ENCODE results near the gene KSR2. TPM values are rescaled to one million over a fixed set of nuclear protein-coding genes. Genes with fewer than 3 reads are reported as not detected.
A peak's percentile ranks its signal among the peaks of the same experiment; 100 is the strongest.

KSR2 gene
- total and polyA plus RNA-seq, 2 donors (not counting 3 experiments of a cell fraction or from before 2014, with no cell fraction given) = 2.1 to 5.2 TPM

DNA sequence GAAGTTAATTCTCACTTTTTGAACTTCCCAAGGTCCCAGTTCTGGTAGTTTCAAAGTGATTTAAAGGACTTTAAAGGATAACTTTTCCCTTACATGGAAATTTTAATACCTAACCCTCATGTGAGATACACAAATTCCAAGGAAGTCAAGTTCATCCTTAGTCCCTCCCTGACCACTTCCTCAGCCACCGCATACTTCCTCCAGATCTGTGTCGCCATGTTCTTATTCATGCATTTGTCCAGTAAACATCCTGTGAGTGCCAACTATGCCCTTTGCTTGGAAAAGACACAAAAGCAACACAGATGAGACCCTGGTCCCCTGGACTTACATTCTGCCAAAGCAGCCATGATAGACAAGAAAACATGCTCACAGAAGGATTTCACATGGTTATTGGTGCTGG is 206.6 kb downstream of the KSR2 start:
- H4K20me1 ChIP-seq (replicated peaks; ENCODE audit: control insufficient read depth, extremely low read depth, insufficient read depth, low read length) = no peaks in the 10 kb centered on the region
- dilution Hi-C loops (cut with MboI; ENCODE audit: extremely low pct_ligation_motif_present, low sequenced_read_pairs) = no loop called here
- H3K4me1 ChIP-seq (ENCODE audit: control insufficient read depth, extremely low read depth, insufficient read depth, low read length) = peaks cover 8% of the 10 kb centered on the region
- no peaks in the 10 kb centered on the region for H3K9me1 ChIP-seq (replicated peaks; ENCODE audit: control insufficient read depth, extremely low read depth, insufficient read depth, low read length)
- peak; percentile 73 for FAIRE-seq
- no peak overlapping the region for H3K27ac ChIP-seq (ENCODE audit: insufficient read depth, low read depth, low read length)
- H3K79me2 ChIP-seq (ENCODE audit: control insufficient read depth, insufficient read depth, low read length) = no peaks in the 10 kb centered on the region
- H3K9ac ChIP-seq (replicated peaks; ENCODE audit: extremely low read depth, insufficient read depth, low read length) = no peak overlapping the region
- H3K27me3 ChIP-seq (ENCODE audit: control insufficient read depth in 2 of 2, insufficient read depth in 2 of 2, low read length in 2 of 2) = no peaks in the 10 kb centered on the region
- H2AFZ ChIP-seq (ENCODE audit: low read depth, low read length) = peak overlapping the region; percentile 67
- no peak for TF ChIP-seq POLR2A (IDR thresholded peaks at IDR 0.05; ENCODE audit: low read depth, low read length)
- TF ChIP-seq POLR2AphosphoS5 (IDR thresholded peaks at IDR 0.05; ENCODE audit: insufficient read depth, low read depth, low read length) = peak; percentile 62
- peak; percentile 65 for TF ChIP-seq FOS (IDR thresholded peaks at IDR 0.05; ENCODE audit: borderline replicate concordance, insufficient read depth, low read length)
- peak; percentile 28 for TF ChIP-seq GATA2 (IDR thresholded peaks at IDR 0.05; ENCODE audit: insufficient read depth, insufficient read length, low read depth, low read length)
- H3K36me3 ChIP-seq (ENCODE audit: control insufficient read depth in 2 of 2, extremely low read depth in 1 of 2, insufficient read depth in 2 of 2, low read length in 2 of 2) = no peaks in the 10 kb centered on the region
- no TSS peak for BruUV-seq (replicated peaks)
- DNase-seq (ENCODE audit: low read depth, low spot score) = peak; percentile 40
- CTCF ChIA-PET = no interaction called here
- POLR2A ChIA-PET = no interaction called here
- intact Hi-C loops (cut with micrococcal nuclease) = no loop called here
- peak overlapping the region; percentile 8 for H3K4me2 ChIP-seq (ENCODE audit: insufficient read depth, low read length)
- H3K4me3 ChIP-seq (replicated peaks in 1 of 3; ENCODE audit: insufficient read depth in 1 of 3, low read depth in 1 of 3, low read length in 3 of 3) = no peak overlapping the region
- peaks cover 1% of the 10 kb centered on the region for H3K9me3 ChIP-seq (replicated peaks; ENCODE audit: control insufficient read depth, insufficient read depth, low read length)

- intact Hi-C loops (cut with micrococcal nuclease) = no loop called here
Observed at GRCh38 chr12:117761528-117762100, 207.2 kb downstream of the KSR2 start.

More at GRCh38 chr12:117761528-117762100, 207.2 kb downstream of the KSR2 start:
- no peaks in the 10 kb centered on the region for H3K27me3 ChIP-seq (ENCODE audit: control insufficient read depth in 2 of 2, insufficient read depth in 2 of 2, low read length in 2 of 2)
- TF ChIP-seq MYC (IDR thresholded peaks at IDR 0.05; ENCODE audit: low read depth, low read length) = no peak
- no peak for TF ChIP-seq GATA2 (IDR thresholded peaks at IDR 0.05; ENCODE audit: insufficient read depth, insufficient read length, low read depth, low read length)
- no peak for TF ChIP-seq FOS (IDR thresholded peaks at IDR 0.05; ENCODE audit: borderline replicate concordance, insufficient read depth, low read length)
- TF ChIP-seq, protein P1, sequence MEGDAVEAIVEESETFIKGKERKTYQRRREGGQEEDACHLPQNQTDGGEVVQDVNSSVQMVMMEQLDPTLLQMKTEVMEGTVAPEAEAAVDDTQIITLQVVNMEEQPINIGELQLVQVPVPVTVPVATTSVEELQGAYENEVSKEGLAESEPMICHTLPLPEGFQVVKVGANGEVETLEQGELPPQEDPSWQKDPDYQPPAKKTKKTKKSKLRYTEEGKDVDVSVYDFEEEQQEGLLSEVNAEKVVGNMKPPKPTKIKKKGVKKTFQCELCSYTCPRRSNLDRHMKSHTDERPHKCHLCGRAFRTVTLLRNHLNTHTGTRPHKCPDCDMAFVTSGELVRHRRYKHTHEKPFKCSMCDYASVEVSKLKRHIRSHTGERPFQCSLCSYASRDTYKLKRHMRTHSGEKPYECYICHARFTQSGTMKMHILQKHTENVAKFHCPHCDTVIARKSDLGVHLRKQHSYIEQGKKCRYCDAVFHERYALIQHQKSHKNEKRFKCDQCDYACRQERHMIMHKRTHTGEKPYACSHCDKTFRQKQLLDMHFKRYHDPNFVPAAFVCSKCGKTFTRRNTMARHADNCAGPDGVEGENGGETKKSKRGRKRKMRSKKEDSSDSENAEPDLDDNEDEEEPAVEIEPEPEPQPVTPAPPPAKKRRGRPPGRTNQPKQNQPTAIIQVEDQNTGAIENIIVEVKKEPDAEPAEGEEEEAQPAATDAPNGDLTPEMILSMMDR (IDR thresholded peaks at IDR 0.05; ENCODE audit: extremely low read depth in 1 of 2, insufficient read depth in 1 of 2, low read depth in 1 of 2, low read length in 2 of 2) = no peak
- TF ChIP-seq, protein P2, sequence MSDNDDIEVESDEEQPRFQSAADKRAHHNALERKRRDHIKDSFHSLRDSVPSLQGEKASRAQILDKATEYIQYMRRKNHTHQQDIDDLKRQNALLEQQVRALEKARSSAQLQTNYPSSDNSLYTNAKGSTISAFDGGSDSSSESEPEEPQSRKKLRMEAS (IDR thresholded peaks at IDR 0.05; ENCODE audit: insufficient read depth, insufficient read length) = no peak
- no peak for TF ChIP-seq POLR2A (IDR thresholded peaks at IDR 0.05; ENCODE audit: low read depth, low read length)
- no peak for TF ChIP-seq POLR2AphosphoS5 (IDR thresholded peaks at IDR 0.05; ENCODE audit: insufficient read depth, low read depth, low read length)
- no peak for TF ChIP-seq JUN (IDR thresholded peaks at IDR 0.05; ENCODE audit: borderline replicate concordance, insufficient read depth, insufficient read length, low read depth)
- TF ChIP-seq EZH2 (IDR thresholded peaks at IDR 0.05; ENCODE audit: borderline replicate concordance, low read depth, low read length, severe bottlenecking) = no peak
- no peaks in the 10 kb centered on the region for H3K36me3 ChIP-seq (ENCODE audit: control insufficient read depth in 2 of 2, extremely low read depth in 1 of 2, insufficient read depth in 2 of 2, low read length in 2 of 2)
- peak overlapping the region; percentile 8 for H3K4me2 ChIP-seq (ENCODE audit: insufficient read depth, low read length)
- dilution Hi-C loops (cut with MboI; ENCODE audit: extremely low pct_ligation_motif_present, low sequenced_read_pairs) = no loop called here
- no peaks in the 10 kb centered on the region for H3K9me1 ChIP-seq (replicated peaks; ENCODE audit: control insufficient read depth, extremely low read depth, insufficient read depth, low read length)
- H3K9me3 ChIP-seq (replicated peaks; ENCODE audit: control insufficient read depth, insufficient read depth, low read length) = peaks cover 1% of the 10 kb centered on the region
- H3K79me2 ChIP-seq (ENCODE audit: control insufficient read depth, insufficient read depth, low read length) = no peaks in the 10 kb centered on the region
- DNase-seq (ENCODE audit: low read depth, low spot score) (no peak), FAIRE-seq (no peak)
- H3K4me3 ChIP-seq (replicated peaks in 1 of 3; ENCODE audit: insufficient read depth in 1 of 3, low read depth in 1 of 3, low read length in 3 of 3) = no peak overlapping the region
- POLR2A ChIA-PET = no interaction called here
- H4K20me1 ChIP-seq (replicated peaks; ENCODE audit: control insufficient read depth, extremely low read depth, insufficient read depth, low read length) = no peaks in the 10 kb centered on the region
- no TSS peak for BruUV-seq (replicated peaks)
- CTCF ChIA-PET = no interaction called here
- H2AFZ ChIP-seq (ENCODE audit: low read depth, low read length) = no peak overlapping the region
- no peak overlapping the region for H3K9ac ChIP-seq (replicated peaks; ENCODE audit: extremely low read depth, insufficient read depth, low read length)
- H3K27ac ChIP-seq (ENCODE audit: insufficient read depth, low read depth, low read length) = no peak overlapping the region
- H3K4me1 ChIP-seq (ENCODE audit: control insufficient read depth, extremely low read depth, insufficient read depth, low read length) = peaks cover 8% of the 10 kb centered on the region

Data from endothelial cell of umbilical vein (primary cell).